ENCODE measurements around the gene CDH15.

- TF ChIP-seq CTCF (IDR thresholded peaks at IDR 0.05; ENCODE audit: low read depth, low read length, poor library complexity, severe bottlenecking), result no peak
- TF ChIP-seq EZH2phosphoT487 (IDR thresholded peaks at IDR 0.05; ENCODE audit: borderline replicate concordance, low read length), result no peak
Measured at GRCh38 chr16:89179148-89179484, 7.6 kb downstream of the CDH15 start.
